Measurements from ENCODE around the gene WDFY3.

DNA sequence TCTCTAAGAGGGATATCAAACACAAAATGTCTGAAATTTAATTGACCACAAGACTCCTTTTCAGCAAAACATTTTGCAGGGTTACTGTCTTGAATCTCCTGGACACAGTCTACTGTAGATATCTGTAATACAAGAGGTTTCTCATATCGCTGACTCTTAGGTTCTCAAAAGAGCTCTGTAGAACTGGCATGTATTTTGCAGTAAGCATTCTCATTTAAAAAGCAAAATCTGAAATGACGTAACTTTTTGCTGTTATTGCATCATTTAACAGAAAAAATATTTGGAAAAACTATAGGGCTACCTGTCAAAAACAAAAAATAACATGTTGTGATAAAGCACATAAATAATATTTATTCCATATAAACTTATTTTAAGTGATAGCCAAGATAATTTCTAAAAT lies 269.3 kb downstream of the WDFY3 start:
- TF ChIP-seq, protein P1, sequence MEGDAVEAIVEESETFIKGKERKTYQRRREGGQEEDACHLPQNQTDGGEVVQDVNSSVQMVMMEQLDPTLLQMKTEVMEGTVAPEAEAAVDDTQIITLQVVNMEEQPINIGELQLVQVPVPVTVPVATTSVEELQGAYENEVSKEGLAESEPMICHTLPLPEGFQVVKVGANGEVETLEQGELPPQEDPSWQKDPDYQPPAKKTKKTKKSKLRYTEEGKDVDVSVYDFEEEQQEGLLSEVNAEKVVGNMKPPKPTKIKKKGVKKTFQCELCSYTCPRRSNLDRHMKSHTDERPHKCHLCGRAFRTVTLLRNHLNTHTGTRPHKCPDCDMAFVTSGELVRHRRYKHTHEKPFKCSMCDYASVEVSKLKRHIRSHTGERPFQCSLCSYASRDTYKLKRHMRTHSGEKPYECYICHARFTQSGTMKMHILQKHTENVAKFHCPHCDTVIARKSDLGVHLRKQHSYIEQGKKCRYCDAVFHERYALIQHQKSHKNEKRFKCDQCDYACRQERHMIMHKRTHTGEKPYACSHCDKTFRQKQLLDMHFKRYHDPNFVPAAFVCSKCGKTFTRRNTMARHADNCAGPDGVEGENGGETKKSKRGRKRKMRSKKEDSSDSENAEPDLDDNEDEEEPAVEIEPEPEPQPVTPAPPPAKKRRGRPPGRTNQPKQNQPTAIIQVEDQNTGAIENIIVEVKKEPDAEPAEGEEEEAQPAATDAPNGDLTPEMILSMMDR (IDR thresholded peaks at IDR 0.05) = no peak
- no peak for TF ChIP-seq EP300 (IDR thresholded peaks at IDR 0.05)
